ENCODE data around the gene PRSS56. TPM values are rescaled to one million over a fixed set of nuclear protein-coding genes. Genes with fewer than 3 reads are reported as not detected.

Gene PRSS56
- total RNA-seq, 1 donor from 2014 or later: not detected

DNA sequence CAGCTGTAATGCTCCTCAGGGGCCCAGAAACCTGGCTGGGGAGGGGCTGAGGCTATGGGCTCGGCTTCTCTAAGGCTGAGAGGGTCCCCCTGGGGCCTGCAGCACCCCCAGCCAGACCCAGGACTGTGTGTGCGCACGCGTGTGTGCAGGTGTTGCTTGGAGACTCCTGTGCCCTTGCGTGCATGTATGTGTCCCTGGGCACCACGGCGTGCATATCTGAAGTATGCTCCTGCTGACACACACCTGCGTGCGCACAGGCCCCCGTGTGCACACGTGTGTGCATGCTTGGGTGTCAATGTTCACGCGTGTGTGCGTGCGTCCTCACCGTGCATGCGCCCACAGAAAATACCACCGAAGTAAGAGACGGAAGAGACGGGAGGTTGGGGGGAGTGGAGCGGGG lies 17.7 kb upstream of the PRSS56 start:
- no peak for DNase-seq (ENCODE audit: low spot score)

DNA sequence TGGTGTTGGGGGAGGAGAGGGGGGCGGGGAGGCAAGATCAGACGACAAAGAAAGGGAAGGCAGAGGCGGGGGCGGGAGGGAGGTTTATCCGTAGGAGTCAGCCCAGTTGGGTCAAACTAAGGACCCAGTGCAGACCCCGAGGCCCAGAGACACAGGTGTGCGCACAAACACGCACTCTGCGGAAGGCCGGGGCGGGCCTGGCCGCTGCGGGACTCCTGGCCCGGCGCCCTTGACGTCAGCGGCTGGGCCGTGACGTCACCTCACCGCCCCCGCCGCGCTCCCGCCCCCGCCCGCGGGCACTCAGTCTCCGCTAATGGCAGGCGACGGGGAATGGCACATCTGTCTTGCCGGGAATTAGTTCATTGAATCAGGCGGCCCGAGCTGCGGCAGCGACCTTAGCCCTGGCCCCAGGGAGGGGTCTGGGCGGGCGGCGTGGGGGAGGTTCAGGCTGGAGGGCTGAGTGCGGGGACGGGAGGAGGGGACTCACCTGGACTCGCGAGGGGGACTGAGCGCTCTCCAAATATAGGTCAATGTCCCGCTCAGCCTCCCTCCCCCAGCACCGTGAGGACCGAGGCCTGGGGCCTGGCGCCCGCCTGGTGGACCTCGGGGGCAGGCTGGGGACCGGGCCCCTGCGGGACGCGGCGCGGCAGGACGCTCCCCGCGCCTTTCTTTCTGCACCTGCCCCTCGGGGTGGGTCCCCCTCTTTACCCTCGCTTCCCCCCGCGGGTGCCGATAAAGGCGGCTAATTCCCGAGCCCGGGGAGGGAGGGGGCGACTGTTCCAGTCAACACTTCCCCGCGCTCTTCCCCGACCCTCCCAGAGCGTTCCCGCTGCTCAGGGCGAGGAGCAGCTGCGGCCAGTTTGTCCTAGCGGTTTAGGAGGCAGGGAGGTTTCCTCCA lies 17.0 kb upstream of the PRSS56 start:
- no peak for DNase-seq (ENCODE audit: low spot score)

DNA sequence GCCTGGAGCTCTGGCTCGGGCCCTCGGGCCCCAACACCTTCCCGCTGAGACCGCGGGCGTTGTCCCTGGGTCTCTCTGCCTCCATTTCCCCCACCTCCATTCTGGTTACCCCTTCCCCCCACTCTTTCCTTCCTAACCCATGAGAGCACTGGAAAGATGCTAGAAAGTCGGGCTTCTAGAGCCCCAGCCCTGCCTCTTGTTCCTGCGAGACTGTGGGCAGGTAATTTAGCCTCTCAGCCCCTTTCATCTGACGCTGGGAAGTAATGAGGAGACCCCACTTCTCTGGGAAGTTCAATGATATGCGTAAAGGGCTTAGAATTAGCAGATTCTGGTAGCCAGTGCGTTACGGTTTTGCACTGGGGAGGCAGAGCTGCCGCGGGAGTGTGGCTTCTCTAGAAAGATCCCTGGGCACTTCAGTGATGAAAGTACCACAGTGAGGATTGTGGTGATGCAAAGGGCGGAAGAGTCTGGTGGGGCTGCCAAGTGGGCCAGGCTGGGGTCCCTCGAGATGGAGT lies 16.3 kb upstream of the PRSS56 start:
- DNase-seq (ENCODE audit: low spot score): no peak

DNA sequence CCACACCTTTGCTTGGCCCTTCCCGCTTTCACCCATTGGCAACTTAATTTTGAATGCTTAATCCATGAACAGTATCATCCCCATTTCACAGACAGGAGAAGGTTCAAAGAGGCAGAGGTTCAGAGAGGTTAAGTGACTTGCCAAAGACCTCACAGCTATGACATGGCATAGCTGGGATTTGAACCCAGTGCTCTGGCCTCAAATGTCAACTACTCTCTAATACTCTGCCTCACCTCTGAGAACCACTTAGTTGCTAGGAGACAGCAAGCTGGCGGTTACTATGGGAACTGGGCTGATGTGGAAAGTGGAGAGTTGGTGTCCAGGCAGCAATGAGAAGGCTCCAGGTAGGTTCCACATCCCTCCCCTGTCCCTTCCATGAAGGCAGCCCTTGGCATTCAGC lies 15.8 kb upstream of the PRSS56 start:
- DNase-seq (ENCODE audit: low spot score): no peak

DNA sequence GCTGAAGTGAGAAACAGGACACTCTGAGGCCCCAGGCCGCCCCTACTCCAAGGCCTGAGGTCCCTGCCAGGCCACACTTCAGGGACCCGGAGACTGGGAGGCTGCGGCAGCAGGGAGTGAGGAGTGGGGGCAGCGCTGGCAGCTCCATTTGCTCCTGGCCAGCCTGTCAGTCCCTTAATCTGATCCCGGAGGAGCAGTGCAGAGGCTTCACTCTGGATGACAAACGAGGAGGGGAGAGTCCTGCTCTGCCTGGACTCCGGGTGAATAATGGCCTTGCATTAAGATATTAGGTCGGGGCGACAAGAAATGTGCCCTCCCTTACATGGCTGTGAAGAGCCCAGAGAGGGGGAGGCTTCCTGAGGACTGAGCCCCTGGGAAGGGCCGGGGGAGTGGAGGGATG lies 14.3 kb upstream of the PRSS56 start:
- no peak for DNase-seq (ENCODE audit: low spot score)

DNA sequence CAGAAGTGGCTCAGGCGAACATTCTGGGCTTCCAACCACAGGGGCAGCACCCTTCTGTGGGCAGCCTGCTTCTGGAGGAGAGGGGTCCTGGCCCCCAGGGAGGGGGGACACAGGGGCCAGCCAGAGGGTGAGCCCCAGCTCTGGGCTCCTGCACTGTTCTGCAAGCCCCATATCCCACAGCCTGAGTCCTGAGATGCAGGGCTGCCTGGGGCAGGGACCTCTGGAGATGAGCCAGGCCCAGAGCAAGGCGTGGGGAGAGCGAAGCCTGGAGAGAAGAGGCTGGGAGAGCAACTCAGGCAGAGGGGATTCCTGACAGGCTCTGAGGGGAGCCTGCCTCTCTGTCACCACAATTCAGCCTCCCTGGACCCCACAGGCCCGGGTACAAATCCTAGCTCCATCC lies 13.5 kb upstream of the PRSS56 start:
- no peak for DNase-seq (ENCODE audit: low spot score)

DNA sequence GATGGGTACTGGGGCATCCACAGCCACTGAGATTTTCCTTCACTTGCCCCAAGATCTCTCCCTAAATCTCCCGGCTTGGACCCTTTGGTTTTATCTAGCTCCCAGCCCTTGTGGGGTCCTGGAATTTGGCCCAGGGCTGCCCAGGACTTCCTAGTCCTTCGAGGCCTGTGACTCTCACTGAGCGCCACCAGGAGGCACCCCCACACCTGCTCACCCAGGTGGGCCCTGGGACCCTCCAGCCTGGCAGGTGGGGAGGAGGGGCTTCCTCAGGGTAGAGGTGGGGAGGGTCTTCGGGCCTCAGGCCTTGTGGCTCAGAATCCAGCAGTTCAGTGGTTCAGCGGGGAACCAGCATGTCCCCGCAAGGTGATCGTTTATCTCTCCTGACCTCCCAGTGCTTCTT lies 11.9 kb upstream of the PRSS56 start:
- DNase-seq (ENCODE audit: low spot score): no peak

DNA sequence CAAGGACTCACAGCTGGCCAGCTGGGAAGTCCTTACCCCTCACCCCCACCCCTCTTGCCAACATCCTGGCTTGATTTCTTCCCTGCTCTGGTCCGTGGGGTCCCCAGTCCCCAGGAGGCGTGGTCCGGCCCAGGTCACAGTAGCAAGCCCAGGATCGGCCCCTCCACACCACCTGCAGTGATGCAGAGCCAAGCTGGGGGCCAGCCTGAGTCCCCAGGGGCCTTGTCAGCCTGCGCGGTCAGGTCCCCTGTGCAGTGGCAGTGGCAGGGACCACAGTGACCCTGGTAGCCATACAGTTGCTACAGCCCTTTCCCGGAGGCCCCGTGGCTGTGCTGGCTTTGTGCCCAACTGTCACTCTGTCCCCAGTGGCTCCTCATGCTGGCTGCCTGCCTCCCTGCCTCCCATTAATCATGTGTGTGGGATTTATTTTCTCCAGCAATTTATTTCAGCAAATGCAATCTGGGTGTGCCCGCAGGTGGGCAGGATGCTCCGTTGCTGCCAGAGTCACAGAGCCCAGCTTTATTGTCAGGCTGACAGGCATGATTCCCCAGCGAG lies 8.8 kb upstream of the PRSS56 start:
- DNase-seq (ENCODE audit: low spot score): no peak

DNA sequence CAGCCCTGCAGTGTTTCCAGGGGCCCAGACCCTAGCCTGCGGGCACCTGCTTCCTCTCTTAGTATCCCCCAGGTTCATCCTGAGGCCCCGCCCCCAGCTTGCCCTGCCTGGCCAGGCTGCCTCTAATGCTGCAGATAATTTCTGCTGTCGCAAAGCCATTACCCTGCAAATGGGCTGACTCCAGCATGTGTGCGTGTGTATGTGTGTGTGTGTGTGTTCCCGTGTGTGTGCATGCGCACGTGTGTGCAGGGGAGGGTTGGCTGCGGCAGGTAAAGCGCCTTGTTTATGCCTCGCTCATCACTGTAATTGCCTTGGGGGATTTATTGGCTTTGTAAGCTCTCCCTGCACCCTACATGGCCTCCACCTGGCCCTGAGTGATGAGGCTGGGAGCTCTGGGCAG lies 7.6 kb upstream of the PRSS56 start:
- no peak for DNase-seq (ENCODE audit: low spot score)

DNA sequence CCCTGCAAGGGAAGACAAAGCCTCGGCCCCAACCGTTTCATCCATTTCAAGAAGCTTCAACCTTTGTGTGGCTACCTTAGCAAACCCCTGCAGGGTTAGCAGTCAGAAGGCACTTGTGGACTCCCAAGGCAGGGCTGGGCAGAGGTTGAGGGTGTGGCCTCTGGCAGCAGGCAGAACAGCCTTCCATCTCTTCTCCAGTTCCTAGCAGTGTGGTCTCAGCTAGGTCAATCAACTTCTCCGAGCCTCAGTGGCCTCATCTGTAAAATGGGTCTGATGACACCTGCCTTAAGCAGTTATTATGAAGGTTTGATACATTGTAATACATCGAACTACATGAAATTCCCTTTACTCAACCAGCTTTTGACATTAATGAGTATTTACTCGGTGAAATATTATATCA lies 6.8 kb upstream of the PRSS56 start:
- no peak for DNase-seq (ENCODE audit: low spot score)

DNA sequence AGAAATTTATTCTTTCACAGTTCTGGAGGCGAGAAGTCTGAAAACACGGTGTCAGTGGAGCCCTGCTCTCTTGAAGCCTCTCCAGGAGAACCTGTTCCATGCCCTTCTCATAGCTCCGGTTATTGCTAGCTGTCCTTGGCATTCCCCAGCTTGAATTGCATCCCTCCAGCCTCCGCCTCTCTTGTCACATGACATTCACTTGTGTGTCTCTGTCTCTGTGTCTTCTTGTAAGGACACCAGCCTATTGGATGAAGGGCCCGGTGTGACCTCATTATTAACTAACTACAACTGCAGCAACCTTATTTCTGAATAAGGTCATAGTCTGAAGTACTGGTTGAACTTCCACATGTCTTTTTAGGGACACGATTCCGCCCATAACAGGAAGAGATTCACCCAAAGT lies 4.5 kb upstream of the PRSS56 start:
- no peak for DNase-seq (ENCODE audit: low spot score)

DNA sequence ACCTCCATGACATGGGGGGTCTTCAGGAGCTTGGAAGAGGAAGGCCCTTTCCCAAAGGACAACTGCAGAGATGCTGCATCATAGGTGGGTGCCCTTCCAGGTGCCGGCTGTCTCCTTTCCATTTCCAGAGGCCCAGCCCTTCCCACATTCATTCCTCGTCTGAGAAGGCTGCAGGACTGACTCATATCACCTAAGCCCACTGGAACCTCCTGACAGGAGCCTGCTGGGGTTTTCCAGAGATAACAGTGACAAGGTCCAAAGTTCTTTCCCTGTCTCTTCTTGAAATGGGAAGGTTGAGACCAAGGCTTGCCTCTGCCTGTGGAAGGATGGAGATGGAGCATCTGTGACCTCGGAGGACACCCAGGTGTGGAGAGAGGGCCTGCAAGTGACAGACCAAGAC lies 3.6 kb upstream of the PRSS56 start:
- no peak for DNase-seq (ENCODE audit: low spot score)

DNA sequence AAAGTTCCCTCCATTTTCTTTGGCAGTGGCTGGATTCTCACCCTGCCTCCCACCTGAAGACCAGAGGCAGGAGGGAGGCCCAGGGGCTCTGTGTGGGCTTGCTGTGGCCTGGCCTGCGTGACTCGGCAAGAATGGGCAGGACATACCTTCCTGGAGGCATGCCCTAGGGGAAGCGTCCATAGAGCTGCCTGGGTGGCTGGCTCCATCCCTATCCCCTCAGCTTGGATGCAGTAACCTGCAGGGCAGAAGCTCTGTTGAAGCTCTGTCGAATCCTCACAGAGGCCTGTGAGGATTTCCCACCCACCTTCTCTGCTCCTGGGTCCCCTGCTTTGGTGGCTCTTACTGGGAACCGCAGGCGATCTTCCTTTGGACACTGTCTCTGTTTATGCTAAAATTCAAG lies 1.3 kb upstream of the PRSS56 start:
- DNase-seq (ENCODE audit: low spot score): no peak

DNA sequence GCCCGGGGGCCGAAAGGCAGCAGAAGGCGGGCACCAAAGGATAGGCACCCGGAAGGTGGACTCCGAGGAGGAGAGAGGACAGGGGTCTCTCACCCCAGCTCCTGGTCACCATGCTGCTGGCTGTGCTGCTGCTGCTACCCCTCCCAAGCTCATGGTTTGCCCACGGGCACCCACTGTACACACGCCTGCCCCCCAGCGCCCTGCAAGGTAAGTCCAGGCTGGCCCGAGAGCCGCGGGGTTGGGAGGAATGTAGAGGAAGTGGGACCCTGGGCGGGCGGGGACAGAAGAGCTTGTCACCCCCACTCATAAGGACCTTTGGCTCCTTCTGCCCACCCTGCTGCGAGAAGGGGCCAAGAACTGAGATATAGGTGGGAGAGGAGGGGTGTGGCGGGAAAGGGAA lies 301 bp downstream of the PRSS56 start:
- DNase-seq (ENCODE audit: low spot score): no peak

DNA sequence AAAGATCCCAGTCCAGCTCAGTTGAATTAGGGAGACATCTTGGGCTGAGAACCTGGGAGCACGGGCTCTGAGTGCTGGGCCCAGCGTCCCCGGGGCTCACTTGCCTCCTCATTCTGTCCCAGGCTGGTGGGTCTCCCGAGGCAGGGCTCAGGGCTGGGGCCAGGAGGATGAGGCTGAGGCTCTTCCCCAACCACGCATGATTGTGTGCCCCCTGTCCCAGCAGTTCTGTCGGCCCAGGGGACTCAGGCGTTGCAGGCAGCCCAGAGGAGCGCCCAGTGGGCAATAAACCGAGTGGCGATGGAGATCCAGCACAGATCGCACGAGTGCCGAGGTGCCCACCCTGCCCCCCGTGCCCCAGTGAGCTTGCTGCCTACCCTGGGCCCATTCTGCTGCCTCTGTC lies 910 bp downstream of the PRSS56 start:
- DNase-seq (ENCODE audit: low spot score): no peak

DNA sequence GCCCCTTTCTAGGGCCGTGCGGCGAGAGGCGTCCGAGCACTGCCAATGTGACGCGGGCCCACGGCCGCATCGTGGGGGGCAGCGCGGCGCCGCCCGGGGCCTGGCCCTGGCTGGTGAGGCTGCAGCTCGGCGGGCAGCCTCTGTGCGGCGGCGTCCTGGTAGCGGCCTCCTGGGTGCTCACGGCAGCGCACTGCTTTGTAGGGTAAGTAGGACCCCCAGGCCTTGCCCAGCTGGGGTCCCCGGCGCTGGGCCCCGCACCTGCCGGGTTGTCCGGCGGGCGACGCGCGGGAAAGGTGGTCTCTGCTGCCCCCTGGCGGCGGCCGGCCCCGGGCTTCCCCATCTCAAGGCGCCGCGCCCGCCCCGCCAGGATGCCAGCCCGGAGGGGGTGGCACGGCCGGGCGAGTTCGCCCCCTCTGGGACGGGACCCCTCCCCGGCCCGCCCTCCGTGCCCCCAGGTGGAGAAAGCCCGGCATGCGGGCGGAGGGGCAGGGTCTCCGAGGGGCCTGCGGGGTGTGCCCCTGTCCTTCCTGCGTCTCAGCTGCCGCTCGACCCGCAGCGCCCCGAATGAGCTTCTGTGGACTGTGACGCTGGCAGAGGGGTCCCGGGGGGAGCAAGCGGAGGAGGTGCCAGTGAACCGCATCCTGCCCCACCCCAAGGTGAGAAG lies 1.9 kb downstream of the PRSS56 start:
- no peak for DNase-seq (ENCODE audit: low spot score)

DNA sequence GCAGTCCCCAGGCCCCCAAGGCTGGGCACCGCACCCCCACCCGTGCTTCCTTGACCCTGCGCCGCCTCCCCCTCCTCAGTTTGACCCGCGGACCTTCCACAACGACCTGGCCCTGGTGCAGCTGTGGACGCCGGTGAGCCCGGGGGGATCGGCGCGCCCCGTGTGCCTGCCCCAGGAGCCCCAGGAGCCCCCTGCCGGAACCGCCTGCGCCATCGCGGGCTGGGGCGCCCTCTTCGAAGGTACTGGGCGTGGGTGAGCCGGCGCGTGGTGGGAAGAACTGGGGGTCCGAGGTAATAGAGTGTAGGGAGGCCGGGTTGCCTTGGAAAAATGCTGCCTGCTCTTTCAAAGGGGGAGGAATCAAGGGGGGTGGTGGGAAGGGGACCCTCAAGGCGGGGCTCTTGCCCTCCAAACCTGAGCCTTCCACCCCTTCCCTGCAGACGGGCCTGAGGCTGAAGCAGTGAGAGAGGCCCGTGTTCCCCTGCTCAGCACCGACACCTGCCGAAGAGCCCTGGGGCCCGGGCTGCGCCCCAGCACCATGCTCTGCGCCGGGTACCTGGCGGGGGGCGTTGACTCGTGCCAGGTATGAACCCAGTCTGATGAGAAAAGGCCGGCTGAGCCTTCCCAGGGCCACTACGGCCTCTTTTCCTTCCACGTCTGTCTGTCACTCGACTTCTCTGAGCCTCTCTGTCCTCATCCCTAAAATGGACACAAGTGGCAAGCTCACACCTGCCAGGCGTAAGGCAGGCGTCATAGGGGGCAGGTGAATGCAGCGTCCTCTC lies 2.6 kb downstream of the PRSS56 start:
- no peak for DNase-seq (ENCODE audit: low spot score)

DNA sequence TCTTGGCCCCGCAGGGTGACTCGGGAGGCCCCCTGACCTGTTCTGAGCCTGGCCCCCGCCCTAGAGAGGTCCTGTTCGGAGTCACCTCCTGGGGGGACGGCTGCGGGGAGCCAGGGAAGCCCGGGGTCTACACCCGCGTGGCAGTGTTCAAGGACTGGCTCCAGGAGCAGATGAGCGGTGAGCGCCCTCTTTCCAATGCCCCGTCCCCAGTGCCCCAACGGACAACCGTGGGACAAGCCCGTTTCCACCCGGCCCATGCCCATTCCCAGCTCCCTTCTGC lies 3.2 kb downstream of the PRSS56 start:
- no peak for DNase-seq (ENCODE audit: low spot score)

DNA sequence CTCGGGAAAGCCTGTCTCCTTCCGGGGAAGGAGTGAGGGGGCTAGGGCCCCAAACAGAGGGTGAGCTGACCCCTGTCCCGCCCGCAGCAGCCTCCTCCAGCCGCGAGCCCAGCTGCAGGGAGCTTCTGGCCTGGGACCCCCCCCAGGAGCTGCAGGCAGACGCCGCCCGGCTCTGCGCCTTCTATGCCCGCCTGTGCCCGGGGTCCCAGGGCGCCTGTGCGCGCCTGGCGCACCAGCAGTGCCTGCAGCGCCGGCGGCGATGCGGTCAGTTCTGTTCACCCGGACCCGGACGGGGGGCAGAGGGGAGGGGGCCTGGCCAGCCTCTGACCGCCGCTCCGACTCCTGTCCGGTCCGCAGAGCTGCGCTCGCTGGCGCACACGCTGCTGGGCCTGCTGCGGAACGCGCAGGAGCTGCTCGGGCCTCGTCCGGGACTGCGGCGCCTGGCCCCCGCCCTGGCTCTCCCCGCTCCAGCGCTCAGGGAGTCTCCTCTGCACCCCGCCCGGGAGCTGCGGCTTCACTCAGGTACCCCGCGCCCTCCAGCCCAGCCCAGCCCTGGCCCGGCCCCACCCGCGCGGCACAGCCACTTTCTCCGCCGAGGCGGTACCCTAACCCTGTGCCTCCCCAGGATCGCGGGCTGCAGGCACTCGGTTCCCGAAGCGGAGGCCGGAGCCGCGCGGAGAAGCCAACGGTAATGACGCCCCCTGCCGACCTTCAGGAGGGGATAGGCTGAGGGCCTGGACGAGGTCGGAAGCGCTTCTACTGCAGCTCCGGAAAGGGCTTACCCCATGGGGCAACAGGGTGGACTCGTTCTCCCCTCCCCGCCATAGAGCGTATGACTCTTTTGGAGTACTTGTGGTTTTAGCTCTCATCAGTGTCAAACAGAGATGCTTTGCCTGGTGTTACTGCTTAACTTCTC lies 3.8 kb downstream of the PRSS56 start:
- no peak for DNase-seq (ENCODE audit: low spot score)

DNA sequence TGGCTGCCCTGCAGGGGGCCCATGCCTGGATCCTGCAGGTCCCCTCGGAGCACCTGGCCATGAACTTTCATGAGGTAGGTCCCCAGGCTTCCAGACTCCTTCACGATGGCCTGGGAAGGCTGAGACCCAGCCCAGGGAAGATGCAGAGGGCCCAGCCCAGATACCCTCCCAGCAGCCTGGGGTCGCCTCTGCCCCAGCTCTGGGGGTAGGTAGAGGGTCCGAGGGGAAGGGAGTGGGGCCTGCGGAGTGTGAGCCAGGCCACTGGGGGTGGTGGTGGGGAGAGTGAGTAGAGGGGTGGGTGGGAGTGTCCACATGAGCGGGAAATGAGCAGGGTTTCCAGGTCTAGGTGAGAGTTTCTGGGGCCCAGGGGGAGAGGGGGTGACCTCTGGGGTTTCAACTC lies 4.6 kb downstream of the PRSS56 start:
- no peak for DNase-seq (ENCODE audit: low spot score)

DNA sequence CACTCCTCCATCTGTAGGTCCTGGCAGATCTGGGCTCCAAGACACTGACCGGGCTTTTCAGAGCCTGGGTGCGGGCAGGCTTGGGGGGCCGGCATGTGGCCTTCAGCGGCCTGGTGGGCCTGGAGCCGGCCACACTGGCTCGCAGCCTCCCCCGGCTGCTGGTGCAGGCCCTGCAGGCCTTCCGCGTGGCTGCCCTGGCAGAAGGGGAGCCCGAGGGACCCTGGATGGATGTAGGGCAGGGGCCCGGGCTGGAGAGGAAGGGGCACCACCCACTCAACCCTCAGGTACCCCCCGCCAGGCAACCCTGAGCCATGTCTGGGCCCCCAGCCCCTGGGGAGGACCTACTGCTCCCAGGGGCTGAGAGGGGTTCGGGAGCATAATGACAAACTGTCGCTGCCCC lies 5.0 kb downstream of the PRSS56 start:
- DNase-seq (ENCODE audit: low spot score): no peak
